AG04449 (cell line): ENCODE measurements around the gene DYRK2.
"Not testable (repeated sequence)": the region's sequence is repeated elsewhere in the genome, so short reads cannot be mapped to it uniquely, and the experiment has no call there.

Source experiments
- CTCF ChIA-PET: fragments of 350-600 bp; formaldehyde crosslinking; extraction: SDS; loops from one replicate; lab custom pipeline; 2021; ENCODE audit warnings: antibody characterized with exemption; lab: Yijun Ruan, JAX
- POLR2A ChIA-PET: fragments of 400-600, 350-600 bp; formaldehyde crosslinking; extraction: SDS; loops from one replicate; lab custom pipeline; 2020; ENCODE audit warnings: antibody characterized with exemption, inconsistent platforms; lab: Yijun Ruan, JAX
- DNase-seq: peaks from one replicate; pipeline ENCODE4 v3.0.0-alpha.2; 2010; ENCODE audit warnings: low read depth, low spot score
- H3K4me3 ChIP-seq: 2 replicates; pipeline ENCODE4 v1.5.1; 2011; ENCODE audit warnings: low read depth, mild to moderate bottlenecking, control low read depth, low read length
- TF ChIP-seq, protein P1 (sequence below): IDR thresholded peaks from one replicate; pipeline ENCODE4 v1.5.1; 2011; ENCODE audit warnings: mild to moderate bottlenecking, moderate library complexity, low read length, control low read depth, inconsistent platforms; ENCODE audit not compliant: insufficient read depth; ENCODE audit errors: missing control alignments

The DYRK2 gene

DNA sequence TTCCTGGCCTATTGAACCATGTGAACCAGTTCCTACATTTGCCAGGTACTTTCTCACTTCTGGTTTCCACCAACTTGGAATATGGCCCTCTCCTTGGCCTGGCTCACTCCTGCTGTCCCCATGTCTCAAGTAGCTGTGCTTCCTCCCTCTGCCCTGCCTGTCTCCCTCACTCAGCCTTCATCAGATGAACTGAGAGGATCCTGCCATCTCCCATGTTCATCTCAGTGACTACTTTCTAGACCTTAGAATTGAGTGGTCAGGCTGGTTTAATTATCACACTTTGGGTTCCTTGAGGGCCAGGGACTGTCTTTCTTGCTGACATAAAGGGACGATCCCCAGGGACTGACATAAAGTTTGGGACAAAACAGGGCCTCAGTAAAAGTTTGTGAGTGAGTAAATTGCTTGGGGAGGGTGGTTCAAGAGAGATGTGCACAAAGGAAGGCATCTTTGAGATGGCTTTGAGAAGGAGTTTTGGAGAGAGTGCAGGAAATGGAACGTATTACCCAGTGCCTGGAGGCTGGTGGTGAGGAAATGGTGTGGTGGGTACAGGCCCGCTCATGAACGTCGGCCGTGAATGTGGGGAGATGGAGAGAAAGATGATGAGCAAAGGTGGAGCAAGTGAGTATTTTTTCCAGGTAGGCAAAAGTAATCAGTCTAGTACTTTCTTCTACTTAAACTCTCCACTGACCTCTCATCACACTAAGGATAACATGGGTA, 20.8 kb downstream of the DYRK2 start:
- CTCF ChIA-PET = no interaction called here
- TF ChIP-seq, protein P1, sequence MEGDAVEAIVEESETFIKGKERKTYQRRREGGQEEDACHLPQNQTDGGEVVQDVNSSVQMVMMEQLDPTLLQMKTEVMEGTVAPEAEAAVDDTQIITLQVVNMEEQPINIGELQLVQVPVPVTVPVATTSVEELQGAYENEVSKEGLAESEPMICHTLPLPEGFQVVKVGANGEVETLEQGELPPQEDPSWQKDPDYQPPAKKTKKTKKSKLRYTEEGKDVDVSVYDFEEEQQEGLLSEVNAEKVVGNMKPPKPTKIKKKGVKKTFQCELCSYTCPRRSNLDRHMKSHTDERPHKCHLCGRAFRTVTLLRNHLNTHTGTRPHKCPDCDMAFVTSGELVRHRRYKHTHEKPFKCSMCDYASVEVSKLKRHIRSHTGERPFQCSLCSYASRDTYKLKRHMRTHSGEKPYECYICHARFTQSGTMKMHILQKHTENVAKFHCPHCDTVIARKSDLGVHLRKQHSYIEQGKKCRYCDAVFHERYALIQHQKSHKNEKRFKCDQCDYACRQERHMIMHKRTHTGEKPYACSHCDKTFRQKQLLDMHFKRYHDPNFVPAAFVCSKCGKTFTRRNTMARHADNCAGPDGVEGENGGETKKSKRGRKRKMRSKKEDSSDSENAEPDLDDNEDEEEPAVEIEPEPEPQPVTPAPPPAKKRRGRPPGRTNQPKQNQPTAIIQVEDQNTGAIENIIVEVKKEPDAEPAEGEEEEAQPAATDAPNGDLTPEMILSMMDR = no peak
- no peak overlapping the region for H3K4me3 ChIP-seq
- POLR2A ChIA-PET = no interaction called here
- DNase-seq = no peak

DNA sequence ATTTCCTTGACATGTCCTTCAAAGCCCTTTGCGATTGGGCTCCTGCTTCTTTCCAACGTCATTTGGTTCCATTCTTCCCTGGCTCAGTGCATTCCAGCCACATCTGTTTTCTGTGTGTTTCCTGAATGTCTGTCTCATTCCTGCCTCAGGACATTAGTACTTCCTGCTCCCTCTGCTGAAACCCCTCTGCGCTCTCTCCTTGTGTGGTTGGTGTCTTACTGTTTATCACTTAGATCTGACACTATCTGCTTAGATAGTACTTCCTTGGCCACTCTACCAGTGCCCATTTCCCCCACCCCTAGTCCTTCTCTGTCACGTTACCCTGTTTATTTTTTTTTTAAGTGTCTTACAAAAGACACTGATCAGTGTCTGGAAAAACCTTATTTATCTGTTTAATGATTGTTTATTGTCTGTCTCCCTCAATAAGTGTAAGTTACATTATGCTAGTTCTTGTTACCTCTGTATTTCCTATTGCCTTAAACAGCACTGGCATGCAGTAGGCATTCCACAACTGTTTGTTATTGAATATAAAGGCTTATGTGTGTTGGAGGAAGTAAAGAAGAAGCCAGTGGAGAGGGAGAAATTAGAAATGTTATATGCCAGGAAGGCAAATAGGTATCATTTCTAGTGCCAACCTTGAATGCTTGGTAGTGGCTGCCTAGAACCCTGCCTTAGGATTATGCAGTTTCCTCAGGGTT, 21.5 kb downstream of the DYRK2 start:
- ChIA-PET CTCF (no interaction called here), POLR2A (no interaction called here)
- TF ChIP-seq, protein P1 = no peak
- no peak overlapping the region for H3K4me3 ChIP-seq
- no peak for DNase-seq

DNA sequence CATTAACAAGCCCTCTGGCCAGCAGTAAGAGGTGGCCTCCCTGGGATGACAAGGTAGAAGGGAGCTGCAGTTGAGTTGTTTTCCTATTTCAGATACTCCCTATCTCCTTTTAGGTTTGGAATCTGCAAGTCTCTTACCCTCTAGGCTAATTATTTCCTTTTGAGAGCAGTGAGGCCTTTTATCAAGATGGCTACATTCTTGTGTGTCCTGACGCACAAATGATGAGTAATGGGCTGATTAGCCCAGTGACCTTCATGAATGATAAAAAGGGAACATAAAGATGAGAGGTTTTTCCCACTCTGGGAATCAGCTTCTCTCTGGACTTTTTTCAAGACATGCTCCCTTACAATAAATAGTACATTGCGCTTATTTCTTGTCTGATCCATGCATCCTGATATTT, 22.9 kb downstream of the DYRK2 start:
- peak; percentile 57 for DNase-seq
- ChIA-PET CTCF (interaction anchor here (0.7 to 1.1 kb wide), 3 partner anchors 9 to 271 kb away, joined by 3 to 5 read pairs (median 4); no protein-coding TSS in a partner anchor), POLR2A (no interaction called here)
- no peak overlapping the region for H3K4me3 ChIP-seq
- TF ChIP-seq, protein P1 = no peak

DNA sequence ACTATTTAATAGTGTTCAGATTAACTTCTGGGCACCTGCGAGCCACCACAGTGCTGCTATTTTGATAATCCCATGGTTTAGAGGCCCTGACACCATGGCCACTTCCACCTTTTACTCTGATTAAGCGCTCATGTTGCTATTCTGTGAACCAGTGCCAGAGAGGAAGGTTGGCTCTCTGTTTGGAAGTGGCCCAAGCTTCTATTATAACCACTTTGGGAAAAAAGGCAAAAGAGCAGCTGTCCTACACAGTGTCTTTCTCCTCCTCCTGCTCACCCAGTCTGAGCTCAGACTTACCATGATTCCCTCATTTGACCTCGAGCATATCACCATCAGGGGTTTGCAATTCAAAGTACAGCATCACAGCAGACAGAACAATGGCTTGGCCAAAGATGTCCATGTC, 23.3 kb downstream of the DYRK2 start:
- TF ChIP-seq, protein P1 = no peak
- ChIA-PET CTCF (interaction anchor here (0.7 to 1.1 kb wide), 3 partner anchors 8 to 271 kb away, joined by 3 to 5 read pairs (median 4); no protein-coding TSS in a partner anchor), POLR2A (no interaction called here)
- H3K4me3 ChIP-seq = no peak overlapping the region
- DNase-seq = no peak

DNA sequence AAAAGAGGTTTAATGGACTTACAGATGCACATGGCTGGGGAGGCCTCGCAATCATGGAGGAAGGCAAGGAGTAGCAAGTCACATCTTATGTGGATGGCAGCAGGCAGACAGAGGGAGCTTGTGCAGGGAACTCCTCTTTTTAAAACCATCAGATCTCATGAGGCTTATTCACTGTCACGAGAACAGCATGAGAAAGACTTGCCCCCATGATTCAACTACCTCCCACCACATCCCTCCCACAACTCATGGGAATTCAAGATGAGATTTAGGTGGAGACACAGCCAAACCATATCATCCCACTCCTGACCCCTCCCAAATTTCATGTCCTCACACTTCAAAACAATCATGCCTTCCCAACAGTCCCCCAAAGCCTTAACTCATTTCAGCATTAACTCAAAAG, 24.0 kb downstream of the DYRK2 start:
- DNase-seq, POLR2A ChIA-PET, CTCF ChIA-PET, H3K4me3 ChIP-seq: not testable (repeated sequence)

DNA sequence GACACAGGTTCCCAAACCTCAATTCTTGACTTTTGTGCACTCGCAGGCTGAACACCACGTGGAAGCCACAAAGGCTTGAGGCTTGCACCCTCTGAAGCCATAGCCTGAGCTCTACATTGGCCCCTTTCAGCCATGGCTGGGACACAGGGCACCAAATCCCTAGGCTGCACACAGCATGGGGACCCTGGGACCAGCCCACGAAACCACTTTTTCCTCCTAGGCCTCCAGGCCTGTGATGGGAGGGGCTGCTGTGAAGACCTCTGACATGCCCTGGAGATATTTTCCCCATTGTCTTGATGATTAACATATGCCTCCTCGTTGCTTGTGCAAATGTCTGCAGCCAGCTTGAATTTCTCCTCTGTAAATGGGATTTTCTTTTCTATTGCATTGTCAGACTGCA, 25.0 kb downstream of the DYRK2 start:
- DNase-seq, H3K4me3 ChIP-seq, CTCF ChIA-PET, POLR2A ChIA-PET: not testable (repeated sequence)

DNA sequence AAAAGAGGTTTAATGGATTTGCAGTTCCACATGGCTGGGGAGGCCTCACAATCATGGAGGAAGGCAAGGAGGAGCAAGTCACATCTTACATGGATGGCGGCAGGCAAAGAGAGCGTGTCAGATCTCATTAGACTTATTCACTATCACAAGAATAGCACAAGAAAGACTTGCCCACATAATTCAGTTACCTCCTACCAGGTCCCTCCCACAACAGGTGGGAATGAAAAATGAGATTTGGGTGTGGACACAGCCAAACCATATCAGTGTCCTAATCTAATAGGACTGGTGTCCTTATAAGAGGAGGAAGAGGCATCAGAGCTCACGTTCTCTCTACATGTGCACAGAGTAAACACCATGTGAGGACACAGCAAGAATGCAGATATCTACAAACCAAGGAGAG, 25.9 kb downstream of the DYRK2 start:
- ChIA-PET POLR2A (no interaction called here), CTCF (no interaction called here)
- TF ChIP-seq, protein P1 = no peak

More for the DNA sequence above, 25.9 kb downstream of the DYRK2 start:
- H3K4me3 ChIP-seq = no peak overlapping the region
- DNase-seq = no peak
